Measurements from ENCODE around the gene NEK9.
A peak's percentile ranks its signal among the peaks of the same experiment; 100 is the strongest.
"Not testable (repeated sequence)": the region's sequence is repeated elsewhere in the genome, so short reads cannot be mapped to it uniquely, and the experiment has no call there.

Gene NEK9

DNA sequence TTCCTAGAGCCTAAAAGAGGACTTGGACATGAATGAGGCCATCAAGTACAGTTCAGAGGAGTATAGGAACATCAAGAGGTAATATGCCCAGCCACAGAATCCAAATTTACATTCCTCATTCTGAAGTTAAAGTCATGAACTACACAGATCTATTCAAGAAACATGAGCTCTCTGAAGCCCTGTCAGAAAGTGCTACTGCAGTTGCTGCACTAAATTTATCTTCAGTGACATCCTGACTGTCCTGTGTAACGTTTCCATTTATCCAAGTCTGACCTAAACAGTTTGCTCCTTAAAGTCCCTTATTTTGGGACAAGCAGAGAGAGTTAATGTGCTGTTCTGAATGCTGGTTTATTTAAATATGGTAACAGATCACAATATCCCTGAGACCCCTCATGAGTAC lies 28.2 kb downstream of the NEK9 start:
- no peak for DNase-seq

DNA sequence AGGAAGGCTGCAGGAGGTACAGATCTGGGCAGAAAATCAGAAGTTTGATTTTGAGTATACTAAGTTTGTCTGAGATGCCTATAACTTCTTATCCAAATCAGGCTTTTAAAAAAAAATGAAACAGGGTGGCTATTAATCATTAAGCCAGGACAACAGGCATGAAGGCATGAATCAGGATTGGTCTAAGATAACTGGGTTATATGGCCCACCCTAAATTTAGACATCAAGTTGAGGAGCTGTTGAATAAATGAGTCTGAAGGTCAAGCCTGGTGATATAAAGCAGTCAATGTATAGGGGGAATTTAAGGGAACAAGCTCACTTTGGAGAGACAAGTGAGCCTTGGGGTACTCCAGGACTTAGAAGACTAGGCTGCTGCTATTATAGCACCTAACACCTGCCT lies 28.6 kb downstream of the NEK9 start:
- no peak for DNase-seq

GRCh38 chr14:75096959-75097358 lies 29.9 kb downstream of the NEK9 start:
- no peak for DNase-seq

DNA sequence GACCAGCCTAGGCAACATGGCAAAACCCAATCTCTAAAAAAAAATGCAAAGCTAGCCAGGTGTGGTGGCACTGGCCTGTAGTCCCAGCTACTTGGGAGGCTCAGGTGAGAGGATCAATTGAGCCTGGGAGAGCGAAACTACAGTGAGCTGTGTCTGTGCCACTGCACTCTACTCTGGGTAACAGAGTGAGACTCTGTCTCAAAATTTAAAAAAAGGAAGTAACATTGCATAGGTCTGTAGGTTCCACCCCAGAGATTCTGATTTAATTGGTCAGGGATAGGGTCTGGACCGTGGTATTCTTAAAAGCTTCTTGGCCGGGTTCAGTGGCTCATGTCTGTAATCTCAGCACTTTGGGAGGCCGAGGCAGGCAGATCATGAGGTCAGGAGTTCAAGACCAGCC lies 31.2 kb downstream of the NEK9 start:
- no peak for DNase-seq

- no peak for DNase-seq
Observed at GRCh38 chr14:75094896-75095295, 32.0 kb downstream of the NEK9 start.

GRCh38 chr14:75092698-75093097 lies 34.1 kb downstream of the NEK9 start:
- no peak for DNase-seq

GRCh38 chr14:75091251-75091650 lies 35.6 kb downstream of the NEK9 start:
- DNase-seq: no peak

DNA sequence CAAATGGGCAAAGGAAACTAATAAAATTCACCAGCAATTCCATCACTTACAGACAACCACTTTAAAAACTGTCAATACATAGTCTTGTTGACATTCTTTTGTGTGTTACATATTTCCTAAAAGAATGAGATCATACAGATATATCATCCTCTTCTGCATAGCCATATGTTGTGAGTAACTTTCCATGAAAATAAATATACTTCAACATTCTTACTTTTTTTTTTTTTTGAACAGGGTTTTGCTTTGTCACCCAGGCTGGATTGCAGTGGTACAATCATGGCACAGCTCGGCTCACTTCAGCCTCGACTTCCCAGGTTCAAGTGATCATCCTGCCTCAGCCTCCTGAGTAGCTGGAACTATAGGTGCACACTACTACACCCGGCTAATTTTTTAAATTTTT lies 36.5 kb downstream of the NEK9 start:
- no peak for DNase-seq

DNA sequence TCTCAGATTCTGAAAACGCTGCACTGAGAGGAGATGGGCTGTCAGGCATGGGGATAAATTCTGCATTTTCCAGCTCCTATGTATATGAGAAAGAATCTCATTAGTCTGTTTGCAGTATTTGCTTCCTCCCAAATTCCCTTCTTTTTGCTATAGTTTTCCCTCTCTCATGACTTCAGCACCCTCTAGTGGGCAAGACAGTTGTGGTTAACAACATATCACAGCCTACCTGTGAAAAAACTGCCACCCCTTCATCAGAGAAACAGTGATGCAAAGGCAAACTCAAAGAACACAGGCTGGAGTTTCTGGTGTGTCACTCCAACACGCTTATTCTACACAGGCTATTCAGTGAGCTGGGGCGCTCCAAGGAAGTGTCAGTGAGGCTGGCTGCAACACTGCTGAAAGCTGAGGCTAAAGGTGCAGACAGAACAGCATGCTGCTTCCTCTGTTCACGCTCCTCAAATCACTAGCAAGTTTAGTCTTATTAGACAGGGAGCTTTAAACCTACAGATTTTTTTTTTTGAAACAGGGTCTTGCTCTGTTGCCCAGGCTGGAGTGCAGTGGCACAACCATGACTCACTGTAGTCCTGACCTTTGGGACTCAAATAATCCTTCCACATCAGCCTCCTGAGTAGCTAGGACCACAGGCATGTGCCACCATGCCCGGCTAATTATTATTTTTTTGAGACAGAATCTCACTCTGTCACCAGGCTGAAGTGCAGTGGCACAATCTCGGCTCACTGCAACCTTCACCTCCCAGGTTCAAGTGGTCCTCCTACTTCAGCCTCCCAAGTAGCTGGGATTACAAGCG lies 38.1 kb downstream of the NEK9 start:
- DNase-seq: peak; percentile 79

- DNase-seq: no peak
Observed at GRCh38 chr14:75088153-75088552, 38.7 kb downstream of the NEK9 start.

DNA sequence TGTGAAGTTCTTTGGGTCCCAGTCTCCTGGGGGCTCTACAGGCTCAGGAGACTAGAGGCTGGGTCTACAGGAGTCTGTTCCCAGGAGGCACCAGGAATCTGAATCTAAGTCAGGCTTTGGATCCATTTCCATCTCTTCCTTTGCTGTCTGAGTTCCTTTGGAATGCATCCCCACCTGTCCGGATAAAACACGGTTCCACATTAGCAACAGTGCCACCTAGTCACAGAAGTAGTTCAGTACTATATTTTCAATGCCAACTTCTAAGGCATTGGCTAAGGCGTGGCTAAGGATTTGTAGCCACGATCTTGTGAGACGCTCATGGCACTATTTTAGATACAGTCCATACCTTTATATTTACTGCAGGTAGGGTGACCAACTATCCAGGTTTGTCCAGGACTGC lies 42.3 kb downstream of the NEK9 start:
- peak; percentile 8 for DNase-seq

GRCh38 chr14:75083271-75083670 lies 43.6 kb downstream of the NEK9 start:
- no peak for DNase-seq

- DNase-seq: no peak
Observed at GRCh38 chr14:75081660-75082229, 45.1 kb downstream of the NEK9 start.

- DNase-seq: no peak
Observed at GRCh38 chr14:75079521-75079920, 47.3 kb downstream of the NEK9 start.

DNA sequence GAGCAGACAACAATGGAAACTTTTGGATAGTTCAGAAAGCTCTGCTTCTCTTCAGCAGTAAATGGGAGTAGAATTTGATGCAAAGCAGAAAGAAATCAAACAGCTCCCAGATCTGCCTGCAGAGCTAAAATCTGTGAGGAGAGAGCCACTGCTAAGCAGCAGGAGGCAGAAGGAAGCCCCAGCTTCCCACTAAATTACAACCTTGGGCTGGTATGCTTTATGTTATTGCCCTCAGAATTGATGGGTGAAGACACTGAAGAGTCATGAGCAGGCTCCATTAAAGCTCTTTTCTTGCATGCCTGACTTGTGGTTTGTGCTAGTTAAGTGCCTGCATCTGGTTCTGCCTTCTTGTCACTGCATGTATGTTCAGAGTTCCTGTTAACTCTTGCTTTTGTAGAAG lies 49.1 kb downstream of the NEK9 start:
- DNase-seq: no peak

GRCh38 chr14:75070383-75070782 lies 56.5 kb downstream of the NEK9 start:
- DNase-seq: no peak

GRCh38 chr14:75069811-75070145 lies 57.1 kb downstream of the NEK9 start:
- peak; percentile 81 for DNase-seq

DNA sequence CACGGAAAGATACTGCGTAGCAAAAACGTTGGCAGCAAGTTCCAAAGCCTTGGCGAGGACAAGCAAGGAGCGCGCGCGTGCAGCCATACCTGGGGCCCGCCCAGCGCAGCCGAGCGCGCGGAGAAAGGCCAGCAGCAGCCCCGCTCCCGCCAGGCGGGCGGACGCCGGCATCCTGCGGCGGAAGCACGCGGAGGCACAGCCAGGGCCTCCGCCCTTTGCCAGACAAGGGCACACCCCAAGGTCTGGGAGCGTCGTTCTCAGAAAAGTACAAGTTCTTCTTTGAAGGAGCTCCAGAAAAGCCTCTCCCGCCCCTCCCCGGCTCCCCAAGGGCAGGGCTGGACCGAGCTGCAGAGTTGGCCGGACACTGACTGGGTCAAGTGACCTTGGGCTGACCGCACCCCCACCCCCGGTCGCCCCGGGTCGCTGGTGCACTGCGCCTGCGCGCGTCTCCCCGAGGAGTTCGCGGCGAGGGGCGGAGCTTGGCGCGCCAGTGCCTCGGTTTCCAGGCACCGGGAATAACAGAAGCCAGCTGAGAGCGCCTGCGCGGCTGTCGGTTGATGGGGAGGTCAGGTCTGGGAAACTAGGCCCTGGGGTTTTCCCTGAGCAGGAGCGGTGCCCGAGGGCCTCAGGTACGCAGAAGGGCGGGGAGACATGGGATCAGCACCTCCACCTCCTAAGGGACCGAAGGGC lies 57.6 kb downstream of the NEK9 start, which contains the start of gene ZC2HC1C:
ZC2HC1C (plus strand) TSS at position 521 of the 690 bp plus-strand sequence. CDS start 933 bp downstream, outside the sequence.
- DNase-seq: peak; percentile 96

DNA sequence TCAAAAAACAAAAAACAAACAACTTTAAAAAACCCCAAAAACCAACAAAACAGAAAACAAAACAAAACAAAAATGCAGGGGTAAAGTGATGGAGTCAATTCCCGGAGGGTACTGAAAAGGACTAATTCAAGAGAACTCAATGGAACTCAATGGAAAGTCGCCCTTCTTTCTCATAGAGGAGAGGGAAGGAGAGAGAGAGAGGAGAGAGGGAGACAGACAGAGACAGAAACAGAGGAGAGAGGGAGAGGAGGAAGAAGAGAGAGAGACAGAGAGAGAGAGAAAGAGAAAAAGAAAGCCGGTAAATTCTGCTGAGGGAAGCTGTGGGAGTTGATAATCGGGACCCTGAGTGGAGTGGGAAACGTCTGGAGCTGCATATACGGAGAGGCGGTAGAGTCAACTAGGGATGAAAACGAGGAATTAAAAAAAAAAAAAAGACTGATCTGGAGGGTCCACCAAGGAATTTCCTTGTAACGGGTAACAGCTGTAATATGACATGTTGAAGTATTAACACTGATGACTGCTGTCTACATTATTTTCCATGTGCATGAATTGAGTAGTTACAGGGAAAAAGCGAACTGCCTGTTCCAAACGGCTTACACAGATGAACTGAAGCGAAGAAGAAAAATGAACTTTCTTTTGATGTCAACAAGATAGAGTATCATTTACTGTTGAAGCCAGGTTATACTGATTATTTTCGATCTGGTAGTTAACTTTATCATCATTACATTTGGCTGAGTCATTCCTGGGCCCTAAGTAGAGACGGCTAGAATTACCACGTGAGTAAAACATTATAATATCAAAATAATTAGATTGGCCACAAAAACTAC lies 58.3 kb downstream of the NEK9 start:
- DNase-seq: peak; percentile 61

DNA sequence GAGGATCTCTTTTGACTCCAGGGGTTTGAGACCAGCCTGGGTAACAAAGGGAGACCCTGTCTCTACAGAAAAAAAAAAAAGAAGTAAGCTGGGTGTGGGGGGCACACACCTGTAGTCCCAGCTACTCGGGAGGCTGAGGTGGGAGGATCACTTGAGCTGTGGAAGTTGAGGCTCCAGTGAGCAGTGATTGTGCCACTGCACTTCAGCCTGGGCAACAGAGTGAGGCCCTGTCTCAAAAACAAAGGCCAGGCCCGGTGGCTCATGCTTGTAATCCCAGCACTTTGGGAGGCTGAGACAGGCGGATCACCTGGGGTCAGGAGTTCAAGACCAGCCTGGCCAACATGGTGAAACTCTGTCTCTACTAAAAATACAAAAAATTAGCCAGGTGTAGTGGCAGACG lies 59.1 kb downstream of the NEK9 start:
- not testable (repeated sequence) for DNase-seq

DNA sequence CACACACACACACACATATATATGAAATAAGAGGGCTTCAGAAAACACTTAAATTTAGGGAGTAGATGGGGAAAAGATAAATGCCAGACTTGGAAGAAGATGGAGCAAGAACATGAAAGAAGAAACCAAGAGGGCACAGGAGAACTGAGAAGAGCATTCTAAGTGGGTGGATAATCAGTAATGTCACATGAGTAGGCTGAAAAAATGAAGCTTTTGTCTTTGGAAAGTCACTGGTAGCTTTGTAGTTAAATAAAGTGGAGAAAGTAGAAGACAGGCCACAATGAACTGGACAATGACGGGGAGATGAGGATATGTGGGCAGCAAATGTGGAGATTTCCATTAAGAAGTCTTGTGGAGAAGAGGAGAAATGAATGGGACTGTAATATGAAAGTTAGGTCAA lies 59.6 kb downstream of the NEK9 start:
- no peak for DNase-seq

GRCh38 chr14:75066691-75067090 lies 60.2 kb downstream of the NEK9 start:
- no peak for DNase-seq

DNA sequence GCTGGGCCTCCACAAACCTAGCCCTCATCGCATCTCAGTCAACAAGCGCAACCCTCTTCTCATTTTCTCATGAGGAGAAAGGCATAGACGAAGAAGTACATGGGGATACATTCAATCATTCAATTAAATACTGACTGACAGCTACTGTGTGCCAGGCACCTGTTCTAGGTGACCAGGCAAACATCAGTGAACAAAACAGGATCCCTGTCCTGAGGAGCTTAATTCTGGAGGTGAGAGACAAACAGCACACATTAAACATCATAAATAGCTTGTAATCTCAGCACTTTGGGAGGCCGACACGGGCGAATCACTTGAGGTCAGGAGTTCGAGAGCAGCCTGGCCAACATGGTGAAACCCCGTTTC lies 62.7 kb downstream of the NEK9 start:
- no peak for DNase-seq

All from DMS53 (cell line).